Left ventricle myocardium superior (tissue), 1 donor: ENCODE measurements around the gene PFKFB2. TPM values are rescaled to one million over a fixed set of nuclear protein-coding genes. Genes with fewer than 3 reads are reported as not detected.
A peak's percentile ranks its signal among the peaks of the same experiment; 100 is the strongest.

Experiments
- ATAC-seq: fragments of 200-7000 bp; cut with Tn5 transposase; one replicate; pipeline ENCODE4 v1.9.1; 2020; ENCODE audit warnings: mild to moderate bottlenecking, moderate library complexity
- DNase-seq: peaks from one replicate; pipeline ENCODE4 v3.0.0-alpha.2; 2020
- intact Hi-C: fragments of 100-400 bp; cut with micrococcal nuclease; formaldehyde crosslinking; loops from one replicate; pipeline ENCODE4 v1.11.0; 2022
- total RNA-seq: library from RNA; stranded (reverse); fragmentation: NEBNext Ultra II Directional; extraction: Animal tissue kit (Norgen Biotek cat#: 25700); gene quantifications from one replicate; pipeline ENCODE4 v1.2.1, GENCODE V29; 2021
- donor health status: DM: no; HTN: yes; CAD: no; lungs with severe emphysema.

PFKFB2 gene
- total RNA-seq, 1 donor from 2014 or later: 99.0 TPM

DNA sequence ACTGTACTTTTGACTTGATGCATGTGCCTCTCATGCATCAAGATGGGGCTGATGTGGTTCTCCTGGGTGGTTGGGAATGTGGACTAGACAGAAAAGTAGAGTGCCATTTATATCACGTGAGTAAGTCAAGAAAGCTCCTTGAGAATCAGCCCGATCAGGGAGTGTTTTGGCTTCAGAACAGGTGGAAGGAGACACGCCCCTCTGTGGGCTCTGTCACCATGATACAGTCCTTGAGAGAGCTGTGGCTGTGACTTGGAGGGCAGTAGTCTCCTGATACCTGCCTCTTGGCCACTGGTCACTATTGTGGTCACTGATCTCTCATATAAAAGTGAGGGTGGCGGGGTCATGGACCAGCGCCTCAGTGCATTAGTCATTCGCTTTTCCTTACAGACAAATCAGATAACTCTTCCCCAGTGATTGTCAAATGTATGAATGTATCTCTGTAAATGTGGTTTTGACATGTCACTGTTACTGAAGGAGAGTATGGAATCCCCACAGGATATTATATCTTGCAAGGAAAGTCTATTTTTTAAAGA is 26.7 kb downstream of the PFKFB2 start:
- no peak for ATAC-seq
- DNase-seq: no peak
- intact Hi-C loops: no loop called here

DNA sequence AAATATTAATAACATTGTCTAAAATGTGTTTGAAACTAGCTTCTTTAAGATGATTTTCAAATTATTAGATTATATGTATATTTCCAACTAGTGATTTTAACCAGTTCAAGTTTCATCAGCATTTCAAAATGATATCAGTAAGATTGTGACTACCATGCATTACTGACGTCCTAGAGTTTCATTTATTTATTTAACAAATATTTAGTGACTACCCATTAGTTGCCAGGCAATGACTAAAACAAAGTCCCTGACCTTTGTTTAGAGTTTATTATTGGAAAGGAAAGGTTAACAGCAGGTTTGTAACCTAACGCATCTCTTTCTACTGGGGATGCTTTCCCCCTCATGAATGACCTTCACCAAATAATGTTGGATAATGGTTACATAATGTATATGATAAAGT is 28.0 kb downstream of the PFKFB2 start:
- ATAC-seq (no peak), DNase-seq (no peak)
- intact Hi-C loops: no loop called here

DNA sequence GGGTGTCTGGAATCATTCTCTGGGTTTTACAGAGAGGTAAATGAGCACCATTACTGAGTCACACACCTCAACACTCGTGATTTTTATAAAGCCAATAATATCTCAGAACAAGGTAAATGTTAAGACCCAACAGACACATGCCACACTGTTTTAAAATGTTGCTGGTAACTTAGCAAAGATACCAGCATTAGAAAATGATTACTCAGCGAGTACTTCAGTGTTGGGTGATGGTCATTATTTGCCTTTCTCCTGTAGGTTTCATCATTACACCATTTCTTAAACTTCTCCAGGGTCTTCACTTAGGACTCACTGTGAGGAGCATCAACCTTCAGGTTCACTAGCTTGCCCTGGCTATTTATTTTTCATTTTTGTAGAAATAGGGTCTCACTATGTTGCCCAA is 28.7 kb downstream of the PFKFB2 start:
- DNase-seq: no peak
- intact Hi-C loops: no loop called here
- no peak for ATAC-seq

DNA sequence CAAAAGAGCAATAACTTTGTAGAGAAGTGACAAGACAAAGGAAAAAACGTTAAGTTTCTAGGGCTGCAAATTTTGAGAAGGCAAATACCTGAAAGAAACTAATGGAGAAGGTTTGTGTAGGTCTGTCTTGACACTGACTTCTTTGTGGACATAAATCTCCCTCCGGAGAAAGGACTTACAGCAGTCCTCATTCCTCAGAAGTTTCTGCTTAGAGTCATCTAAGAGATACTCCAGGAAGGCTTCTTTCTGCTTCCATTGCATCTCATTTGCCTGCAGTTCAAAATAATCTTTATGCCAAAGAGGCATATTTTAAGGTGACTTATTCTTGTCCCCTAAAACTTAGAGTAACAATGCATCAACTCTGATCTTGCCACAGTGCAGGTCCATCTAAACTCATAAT is 31.2 kb downstream of the PFKFB2 start:
- ATAC-seq: no peak
- intact Hi-C loops: no loop called here
- no peak for DNase-seq

DNA sequence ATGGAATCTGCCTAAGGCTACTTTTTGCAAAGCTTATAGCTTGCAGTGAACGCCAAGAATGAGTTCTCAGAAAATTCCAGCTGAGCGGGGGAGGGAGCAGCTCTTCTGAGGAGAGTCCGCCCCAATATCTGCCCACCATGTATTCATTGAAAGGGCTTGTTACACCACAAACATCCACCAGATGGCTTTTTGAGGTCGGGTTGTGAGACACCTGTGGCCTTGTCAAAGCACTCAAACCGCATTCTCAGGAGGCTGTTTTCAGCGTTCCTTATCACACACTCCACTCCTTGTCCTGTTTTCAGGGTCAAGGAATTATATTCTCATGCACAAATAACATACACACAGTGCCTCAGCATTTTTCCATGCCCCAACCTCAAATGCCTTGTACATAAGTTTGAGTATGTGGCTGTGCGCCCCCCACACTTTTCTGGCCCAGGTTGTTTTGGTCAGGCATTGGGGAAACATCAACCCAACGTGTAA is 31.7 kb downstream of the PFKFB2 start:
- intact Hi-C loops: loop anchor here (5.0 kb wide), 1 partner anchor 323 kb away; no protein-coding TSS in a partner anchor
- ATAC-seq: peak; percentile 63
- DNase-seq: no peak

DNA sequence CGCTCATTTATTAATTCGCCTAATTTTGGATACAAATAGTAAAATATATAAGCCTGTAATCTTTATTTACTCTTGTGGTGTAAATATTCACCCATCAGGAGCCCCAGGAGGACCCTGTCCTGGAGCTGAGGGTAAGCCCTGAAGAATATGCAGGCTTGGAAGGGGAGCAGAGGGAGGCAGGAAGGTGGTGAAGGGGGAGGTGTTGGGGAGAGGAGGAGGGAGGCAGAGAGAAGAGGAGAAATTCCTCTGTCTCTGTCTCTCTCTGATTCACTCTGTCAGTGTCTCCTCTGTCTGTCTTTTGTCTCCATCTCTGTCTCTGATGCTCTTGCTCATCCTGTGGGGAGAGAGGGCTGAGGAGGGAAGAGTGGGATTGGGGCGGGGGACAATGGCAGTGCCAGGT is 32.8 kb downstream of the PFKFB2 start:
- no peak for DNase-seq
- intact Hi-C loops: loop anchor here (5.0 kb wide), 1 partner anchor 321 kb away; no protein-coding TSS in a partner anchor
- ATAC-seq: no peak

DNA sequence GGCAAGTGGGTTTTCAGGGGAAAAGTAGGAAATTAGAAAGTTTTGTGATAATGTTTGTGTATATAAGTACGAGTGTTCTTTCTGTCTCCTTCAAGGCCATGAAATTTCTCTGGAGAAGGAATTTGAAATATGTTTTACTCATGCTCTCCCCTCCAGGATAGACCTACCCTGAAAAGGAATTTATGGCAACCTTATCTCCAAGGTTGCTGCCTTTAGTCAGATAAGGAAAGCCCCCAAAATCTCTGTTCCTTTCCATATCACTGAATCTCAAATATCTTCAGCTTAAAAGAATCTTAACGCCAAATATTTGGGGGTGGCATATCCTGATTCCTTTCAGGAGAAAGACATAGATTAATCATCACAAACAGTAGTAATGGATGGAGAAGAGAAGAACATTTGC is 35.1 kb downstream of the PFKFB2 start:
- DNase-seq (no peak), ATAC-seq (no peak)
- intact Hi-C loops: loop anchor here (5.0 kb wide), 1 partner anchor 319 kb away; no protein-coding TSS in a partner anchor

DNA sequence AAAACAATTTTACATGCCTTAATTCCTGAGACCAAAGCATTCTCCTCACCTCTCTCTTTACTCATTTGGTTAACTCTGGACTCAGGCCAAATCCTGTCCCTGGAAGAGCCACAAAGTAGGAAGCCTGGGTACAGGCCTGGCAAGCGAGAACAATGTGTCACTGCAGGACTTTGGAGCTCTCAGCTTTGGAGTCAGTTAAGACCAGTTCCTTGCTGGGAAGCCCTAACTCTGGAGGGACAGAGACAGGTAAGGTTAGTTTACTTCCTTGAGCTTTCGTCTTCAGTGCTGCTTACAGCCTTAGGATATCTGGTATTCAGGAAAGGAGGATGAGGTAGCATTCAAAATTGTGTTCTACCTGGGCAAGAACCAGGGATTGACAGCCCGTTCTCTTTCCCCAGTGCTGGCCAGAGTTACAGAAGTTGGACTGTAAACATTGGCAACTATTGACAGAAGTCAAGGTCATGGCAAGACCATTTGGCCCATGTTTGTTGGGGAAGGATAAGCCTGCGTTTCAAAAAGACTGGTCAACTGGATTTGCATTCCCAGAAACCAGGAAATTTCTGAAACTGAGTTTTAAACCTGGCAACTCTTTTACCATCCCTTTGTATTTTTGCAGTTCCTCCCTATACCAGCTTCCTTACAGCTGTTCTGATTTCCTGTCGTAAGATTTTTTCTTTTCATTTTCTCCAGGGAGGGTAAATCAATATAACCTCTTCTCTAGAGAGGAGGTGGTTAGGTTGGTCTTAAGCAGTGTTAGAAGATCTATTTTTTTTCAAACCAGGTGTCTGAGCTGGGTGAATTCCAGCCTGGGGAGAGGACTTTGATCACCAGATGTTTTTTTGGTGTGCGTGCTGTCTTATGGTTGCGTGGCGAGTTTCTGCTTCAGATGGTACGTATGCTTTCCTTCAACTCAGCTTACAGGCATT is 35.9 kb downstream of the PFKFB2 start, which contains the start of gene C4BPB:
TSS of gene C4BPB (plus strand) at position 160 of the 926 bp plus-strand sequence. CDS start at position 832, 672 bp downstream.
- DNase-seq (no peak), ATAC-seq (peak; percentile 52)
- intact Hi-C loops: loop anchor here (5.0 kb wide), 1 partner anchor 318 kb away; no protein-coding TSS in a partner anchor

DNA sequence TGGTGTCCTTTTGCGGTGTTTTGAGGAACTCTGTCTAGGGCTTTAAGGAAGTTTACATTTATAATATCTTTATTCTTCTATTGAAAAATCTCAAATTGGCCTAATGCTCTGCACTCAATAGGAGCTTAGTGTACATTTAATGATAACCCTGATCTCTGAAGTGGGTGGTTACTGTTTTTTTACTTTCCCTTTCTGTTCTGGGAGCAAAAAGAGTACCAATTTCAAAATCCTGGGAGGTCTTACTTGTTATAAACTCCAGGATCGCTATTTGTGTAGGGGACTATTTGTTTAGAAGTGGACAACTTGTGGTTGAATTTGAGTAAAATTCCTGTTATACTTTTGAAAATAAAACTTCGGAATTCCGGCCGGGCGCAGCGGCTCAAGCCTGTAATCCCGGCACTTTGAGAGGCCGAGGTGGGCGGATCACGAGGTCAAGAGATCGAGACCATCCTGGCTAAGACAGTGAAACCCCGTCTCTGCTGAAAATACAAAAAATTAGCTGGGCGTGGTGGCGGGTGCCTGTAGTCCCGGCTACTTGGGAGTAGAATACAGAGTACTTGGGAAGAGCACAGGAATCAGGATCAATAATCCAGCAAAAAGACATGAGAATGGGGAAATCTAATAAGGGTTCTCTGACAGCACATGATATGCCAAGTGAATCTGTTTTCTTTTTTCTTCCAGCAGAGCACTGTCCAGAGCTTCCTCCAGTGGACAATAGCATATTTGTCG is 36.7 kb downstream of the PFKFB2 start:
- intact Hi-C loops: loop anchor here (5.0 kb wide), 1 partner anchor 318 kb away; no protein-coding TSS in a partner anchor
- DNase-seq (no peak), ATAC-seq (no peak)

DNA sequence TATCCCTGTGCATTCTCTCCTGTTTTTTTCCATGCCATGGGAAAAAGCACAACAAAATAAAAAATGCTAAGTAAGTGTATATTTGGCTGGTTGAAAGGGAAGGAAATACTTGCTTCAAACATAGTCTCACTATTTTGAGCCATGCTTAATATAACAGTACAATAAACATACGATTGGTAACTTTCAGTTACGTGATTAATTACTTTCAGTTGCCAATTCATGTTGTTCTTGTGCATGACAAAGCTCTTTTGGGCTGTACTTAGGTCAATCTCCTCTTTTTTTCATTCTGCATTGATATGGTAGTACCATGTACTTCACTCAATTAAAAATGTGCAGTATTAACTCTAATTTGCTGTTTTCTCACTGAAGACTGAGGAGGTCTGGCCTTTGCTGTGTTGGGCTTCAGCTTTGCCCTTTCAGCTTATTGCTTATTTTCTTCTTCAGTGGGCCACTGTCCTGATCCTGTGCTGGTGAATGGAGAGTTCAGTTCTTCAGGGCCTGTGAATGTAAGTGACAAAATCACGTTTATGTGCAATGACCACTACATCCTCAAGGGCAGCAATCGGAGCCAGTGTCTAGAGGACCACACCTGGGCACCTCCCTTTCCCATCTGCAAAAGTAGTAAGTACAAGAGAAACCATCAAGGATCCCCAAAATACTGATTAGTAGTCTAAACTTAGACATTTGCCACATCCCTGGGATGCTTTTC is 38.3 kb downstream of the PFKFB2 start:
- intact Hi-C loops: no loop called here
- no peak for ATAC-seq
- no peak for DNase-seq

DNA sequence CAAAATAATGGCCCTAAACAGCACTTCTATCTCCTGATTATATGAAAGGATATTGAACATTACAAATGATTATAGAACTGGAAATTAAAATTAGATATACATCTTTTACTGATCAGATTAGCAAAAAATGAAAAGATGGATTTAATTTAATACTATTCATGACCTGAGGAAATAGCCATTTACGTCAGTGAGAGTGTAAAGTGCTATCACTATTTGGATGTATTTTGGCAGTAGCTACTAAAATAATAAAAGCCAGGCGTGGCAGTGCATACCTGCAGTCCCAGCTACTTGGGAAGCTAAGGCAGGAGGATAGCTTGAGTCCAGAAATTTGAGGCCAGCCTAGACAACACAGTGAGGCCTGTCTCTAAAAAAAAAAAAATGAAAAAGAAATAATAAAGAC is 40.9 kb downstream of the PFKFB2 start:
- ATAC-seq (no peak), DNase-seq (no peak)
- intact Hi-C loops: no loop called here

DNA sequence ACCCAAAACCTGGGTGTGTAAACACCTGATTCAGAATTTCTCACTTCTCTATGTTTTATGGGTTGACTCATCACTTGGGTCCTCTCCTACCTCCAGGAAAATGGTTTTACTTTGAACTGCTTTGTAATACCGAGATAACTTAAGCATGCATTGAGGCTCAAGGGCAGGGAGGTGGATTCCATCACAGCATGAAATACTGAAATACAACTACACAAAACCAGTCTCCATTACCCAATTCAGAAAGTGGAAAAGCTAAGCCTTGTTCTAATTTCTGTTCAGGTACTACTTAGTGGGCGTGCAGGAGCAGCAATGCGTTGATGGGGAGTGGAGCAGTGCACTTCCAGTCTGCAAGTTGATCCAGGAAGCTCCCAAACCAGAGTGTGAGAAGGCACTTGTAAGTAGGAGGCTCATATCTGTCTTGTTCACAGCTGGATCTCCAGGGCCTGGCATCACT is 44.8 kb downstream of the PFKFB2 start:
- intact Hi-C loops: no loop called here
- ATAC-seq (no peak), DNase-seq (no peak)

DNA sequence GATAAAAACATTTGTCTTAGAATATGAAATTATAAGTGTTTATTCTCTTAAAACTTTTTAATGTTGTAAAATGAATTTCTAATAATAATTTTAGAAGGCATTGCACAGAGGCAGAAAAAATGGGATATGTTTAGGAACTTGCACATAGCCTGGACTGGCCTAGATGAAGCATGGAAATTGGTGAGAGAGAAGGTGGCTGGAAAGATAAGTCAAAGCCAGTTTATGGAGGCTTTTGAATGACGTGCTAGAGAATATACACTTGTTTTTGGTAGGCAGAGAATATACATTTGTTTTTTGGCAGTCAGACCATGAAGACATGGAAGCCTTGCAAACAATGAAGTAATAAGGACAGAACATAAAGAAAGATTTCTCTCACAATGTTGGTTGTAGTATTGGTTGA is 48.6 kb downstream of the PFKFB2 start:
- intact Hi-C loops: no loop called here
- DNase-seq: no peak
- no peak for ATAC-seq

DNA sequence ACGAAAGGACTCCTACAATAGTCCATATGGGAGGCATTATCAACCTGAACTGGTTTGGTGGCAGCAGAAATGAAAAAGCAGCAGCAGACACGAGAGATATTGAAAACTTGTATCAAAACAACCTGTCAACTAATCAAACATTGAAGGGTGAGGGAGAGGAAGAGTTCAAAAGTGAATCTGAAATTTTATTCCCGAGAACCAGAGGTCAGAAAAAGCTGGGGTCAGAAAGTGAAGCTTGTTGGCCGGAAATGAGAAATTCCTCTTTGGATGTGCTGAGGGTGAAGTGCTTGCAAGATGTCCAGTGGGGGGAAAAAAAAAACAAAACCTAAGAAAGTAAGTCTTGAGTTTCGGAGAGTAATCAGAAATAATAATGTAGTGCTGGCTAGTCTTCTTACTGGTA is 49.1 kb downstream of the PFKFB2 start:
- no peak for DNase-seq
- intact Hi-C loops: no loop called here
- no peak for ATAC-seq

DNA sequence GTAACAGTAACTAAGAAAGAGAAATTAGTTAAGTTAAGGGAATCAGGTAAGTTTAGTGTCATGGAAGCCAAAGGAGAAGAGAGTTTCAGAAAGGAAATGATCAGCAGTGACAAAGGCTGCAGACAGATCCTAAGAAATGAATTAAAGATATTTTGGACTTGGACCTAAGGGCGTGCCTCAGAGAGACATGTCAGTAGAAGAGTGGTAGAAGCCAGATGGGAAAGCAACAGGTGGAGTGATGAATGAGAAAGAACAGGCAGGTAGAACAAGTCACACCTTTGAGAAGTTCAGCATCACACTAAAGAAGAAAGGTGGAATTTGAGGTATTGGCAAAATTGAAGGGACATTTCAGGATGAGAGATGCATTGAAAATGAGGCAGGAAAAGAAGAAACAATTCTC is 49.6 kb downstream of the PFKFB2 start:
- DNase-seq (no peak), ATAC-seq (no peak)
- intact Hi-C loops: no loop called here

DNA sequence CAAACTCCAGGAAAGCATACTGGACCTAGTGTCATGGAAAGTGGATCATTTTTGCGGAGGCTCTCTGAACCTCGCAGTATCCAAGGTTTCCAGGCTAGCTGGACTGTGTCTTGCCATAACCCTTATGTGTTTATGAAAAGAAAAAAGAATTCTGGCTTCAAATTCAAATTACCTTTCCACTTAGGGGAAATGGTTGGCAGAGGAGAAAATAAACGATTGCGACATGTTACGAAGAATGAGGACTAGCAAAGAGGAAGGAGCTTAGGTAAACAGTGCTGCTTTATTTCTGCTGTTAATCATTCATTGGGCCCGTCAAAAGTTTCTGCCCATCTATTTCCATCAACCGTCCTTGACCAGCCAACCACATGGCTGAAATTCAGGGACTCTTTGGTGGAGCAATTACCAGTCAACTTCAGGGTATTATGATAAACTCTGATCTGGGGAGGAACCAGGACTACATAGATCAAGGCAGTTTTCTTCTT is 50.9 kb downstream of the PFKFB2 start, which contains the start of gene C4BPA:
TSS of gene C4BPA (plus strand) at position 342 of the 482 bp plus-strand sequence. CDS start 8,793 bp downstream, outside the sequence.
- intact Hi-C loops: no loop called here
- DNase-seq: no peak
- ATAC-seq: no peak

DNA sequence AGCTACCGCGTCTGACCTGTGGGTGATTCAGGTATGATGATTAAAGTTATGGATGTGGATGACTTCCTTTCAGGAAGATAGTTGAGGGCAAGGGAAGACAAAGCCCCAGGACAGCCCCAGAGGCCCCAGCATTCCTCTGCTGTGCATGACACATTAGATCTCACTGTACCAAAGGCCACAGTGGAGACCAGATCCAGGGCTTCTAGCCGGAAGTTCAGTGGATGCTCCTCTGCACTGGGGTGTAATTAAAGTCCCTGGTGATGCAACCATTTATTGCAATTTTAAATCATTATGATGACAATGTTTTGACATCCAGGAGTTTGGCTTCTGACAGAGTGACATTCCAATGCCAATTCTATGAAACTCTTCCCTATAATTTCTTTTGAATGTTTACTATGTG is 55.9 kb downstream of the PFKFB2 start:
- DNase-seq (no peak), ATAC-seq (no peak)
- intact Hi-C loops: no loop called here

DNA sequence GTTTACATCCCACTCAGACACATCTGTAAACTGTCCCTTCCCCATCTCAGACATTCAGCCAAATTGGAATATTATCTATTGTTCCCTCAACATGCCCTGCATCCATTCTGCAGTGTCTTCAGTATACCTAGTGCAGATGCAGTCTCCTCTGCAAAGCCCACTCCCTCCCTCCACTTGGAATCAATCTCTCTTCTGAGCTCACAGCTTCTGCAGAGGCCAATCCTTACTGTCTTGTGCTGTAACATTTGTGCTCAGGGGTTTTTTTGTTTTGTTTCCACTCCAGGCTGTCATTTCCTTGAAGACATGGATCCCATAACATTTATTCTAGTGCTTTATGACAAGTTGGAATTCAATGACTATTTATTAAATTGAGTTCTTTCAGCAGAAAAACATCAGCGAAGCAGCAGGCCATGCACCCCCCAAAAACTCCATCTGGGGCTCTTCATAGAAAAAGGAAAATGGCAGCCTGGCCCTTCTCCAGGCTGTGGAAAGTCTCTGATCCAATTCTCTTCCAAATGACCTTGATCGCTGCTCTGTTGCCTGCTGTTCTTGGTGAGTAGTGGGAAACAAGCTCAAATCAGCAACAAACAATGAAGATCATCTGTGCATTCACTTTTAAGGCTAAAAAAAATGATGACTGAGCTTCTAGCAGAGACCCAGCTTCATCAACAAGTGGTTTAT is 59.7 kb downstream of the PFKFB2 start:
- DNase-seq: no peak
- ATAC-seq: no peak
- intact Hi-C loops: no loop called here
